ENCODE measurements around the gene PNKD.

Gene PNKD

GRCh38 chr2:218260166-218260565 is 10.2 kb upstream of the PNKD start:
- H3K9ac ChIP-seq (ENCODE audit: low read depth, low read length, poor library complexity, severe bottlenecking), result no peak overlapping the region
- no peak for TF ChIP-seq CTCF (conservative IDR thresholded peaks at IDR 0.05; ENCODE audit: low read length)
- TF ChIP-seq EZH2phosphoT487 (IDR thresholded peaks at IDR 0.05; ENCODE audit: borderline replicate concordance), result no peak
- H3K4me3 ChIP-seq (ENCODE audit: low read length, poor library complexity, severe bottlenecking), result no peak overlapping the region
- H3K4me2 ChIP-seq (ENCODE audit: low read depth, low read length, poor library complexity, severe bottlenecking), result no peak overlapping the region
- no peaks in the 10 kb centered on the region for H3K9me2 ChIP-seq (replicated peaks; ENCODE audit: low read depth, low read length)
- H3K4me1 ChIP-seq (ENCODE audit: insufficient read depth, low read length, poor library complexity, severe bottlenecking), result no peaks in the 10 kb centered on the region
- H3F3A ChIP-seq (ENCODE audit: low read depth), result peaks cover 7% of the 10 kb centered on the region; the same call in 1 of the 2 replicates
- no peaks in the 10 kb centered on the region for H3K27me3 ChIP-seq (ENCODE audit: insufficient read depth, low read length, poor library complexity, severe bottlenecking)
- peaks cover 4% of the 10 kb centered on the region for H4K20me1 ChIP-seq (ENCODE audit: insufficient read depth, low read length, poor library complexity, severe bottlenecking)
- H3K79me2 ChIP-seq (ENCODE audit: insufficient read depth, low read length), result no peaks in the 10 kb centered on the region
- no peaks in the 10 kb centered on the region for H3K9me3 ChIP-seq (ENCODE audit: insufficient read depth, low read depth, low read length)
- H3K36me3 ChIP-seq (ENCODE audit: insufficient read depth, low read length), result peaks cover 25% of the 10 kb centered on the region
- no peak overlapping the region for H2AFZ ChIP-seq (ENCODE audit: low read length)

GRCh38 chr2:218260742-218261422 is 9.4 kb upstream of the PNKD start, which contains the start of gene GPBAR1:
GPBAR1 (plus strand) TSS chr2:218261015; CDS start chr2:218262725, 1,710 bp downstream.
- Histone ChIP-seq H3K79me2 (ENCODE audit: insufficient read depth, low read length) (no peaks in the 10 kb centered on the region), H3K27me3 (ENCODE audit: insufficient read depth, low read length, poor library complexity, severe bottlenecking) (no peaks in the 10 kb centered on the region), H3F3A (ENCODE audit: low read depth) (peaks cover 5% of the 10 kb centered on the region; the same call in 1 of the 2 replicates), H3K4me2 (ENCODE audit: low read depth, low read length, poor library complexity, severe bottlenecking) (no peak within 1 kb of the TSS), H3K9me2 (replicated peaks; ENCODE audit: low read depth, low read length) (no peaks in the 10 kb centered on the region), H3K9ac (ENCODE audit: low read depth, low read length, poor library complexity, severe bottlenecking) (no peak within 1 kb of the TSS), H3K36me3 (ENCODE audit: insufficient read depth, low read length) (peaks cover 19% of the 10 kb centered on the region; the same call in 1 of the 2 replicates), H3K4me3 (ENCODE audit: low read length, poor library complexity, severe bottlenecking) (no peak within 1 kb of the TSS), H4K20me1 (ENCODE audit: insufficient read depth, low read length, poor library complexity, severe bottlenecking) (peaks cover 4% of the 10 kb centered on the region), H3K9me3 (ENCODE audit: insufficient read depth, low read depth, low read length) (no peaks in the 10 kb centered on the region), H3K4me1 (ENCODE audit: insufficient read depth, low read length, poor library complexity, severe bottlenecking) (no peaks in the 10 kb centered on the region), H2AFZ (ENCODE audit: low read length) (no peak within 1 kb of the TSS)
- no peak for TF ChIP-seq CTCF (conservative IDR thresholded peaks at IDR 0.05; ENCODE audit: low read length)
- TF ChIP-seq EZH2phosphoT487 (IDR thresholded peaks at IDR 0.05; ENCODE audit: borderline replicate concordance), result no peak

- Histone ChIP-seq H4K20me1 (ENCODE audit: insufficient read depth, low read length, poor library complexity, severe bottlenecking) (peaks cover 6% of the 10 kb centered on the region), H3K9ac (ENCODE audit: low read depth, low read length, poor library complexity, severe bottlenecking) (no peak overlapping the region), H3K4me2 (ENCODE audit: low read depth, low read length, poor library complexity, severe bottlenecking) (no peak overlapping the region), H3K36me3 (ENCODE audit: insufficient read depth, low read length) (peaks cover 19% of the 10 kb centered on the region; the same call in 1 of the 2 replicates), H3K79me2 (ENCODE audit: insufficient read depth, low read length) (peaks cover under 1% of the 10 kb centered on the region; the same call in 1 of the 2 replicates), H3F3A (ENCODE audit: low read depth) (0 out of 2 replicates have a peak, but pooled peaks cover 3% of the 10 kb centered on the region), H3K4me3 (ENCODE audit: low read length, poor library complexity, severe bottlenecking) (no peak overlapping the region), H3K9me3 (ENCODE audit: insufficient read depth, low read depth, low read length) (no peaks in the 10 kb centered on the region), H3K27me3 (ENCODE audit: insufficient read depth, low read length, poor library complexity, severe bottlenecking) (no peaks in the 10 kb centered on the region), H3K9me2 (replicated peaks; ENCODE audit: low read depth, low read length) (no peaks in the 10 kb centered on the region), H3K4me1 (ENCODE audit: insufficient read depth, low read length, poor library complexity, severe bottlenecking) (no peaks in the 10 kb centered on the region), H2AFZ (ENCODE audit: low read length) (no peak overlapping the region)
- TF ChIP-seq CTCF (conservative IDR thresholded peaks at IDR 0.05; ENCODE audit: low read length) (no peak), EZH2phosphoT487 (IDR thresholded peaks at IDR 0.05; ENCODE audit: borderline replicate concordance) (no peak)
Observed at GRCh38 chr2:218261423-218262236, 8.7 kb upstream of the PNKD start.
